B cell (primary cell): Measurements from ENCODE around the gene PRKRIP1. TPM values are rescaled to one million over a fixed set of nuclear protein-coding genes. Genes with fewer than 3 reads are reported as not detected.

Experiments
- ATAC-seq: fragments of 200-7000 bp; cut with Tn5 transposase; one replicate; pipeline ENCODE4 v1.10.0; 2021; ENCODE audit warnings: low read depth, mild to moderate bottlenecking, moderate number of reproducible peaks, moderate library complexity
- CTCF ChIA-PET: fragments of 350-600 bp; sonication (Branson Sonifier 250); formaldehyde crosslinking; loops from one replicate; lab custom pipeline; 2021; ENCODE audit warnings: antibody characterized with exemption, inconsistent platforms; lab: Charles Lee
- POLR2A ChIA-PET: fragments of 350-600 bp; sonication (Branson Sonifier 250); formaldehyde crosslinking; loops from one replicate; lab custom pipeline; 2021; ENCODE audit warnings: antibody characterized with exemption; lab: Charles Lee
- DNase-seq: peaks from one replicate; pipeline ENCODE4 v3.0.0; 2013
- H2AFZ ChIP-seq: 2 replicates; pipeline ENCODE4 v1.6.1; 2012; ENCODE audit warnings: mild to moderate bottlenecking, low read depth, low read length; ENCODE audit not compliant: insufficient read depth, poor library complexity, severe bottlenecking
- H3K27ac ChIP-seq, 2 donors: 1 replicate in 1 of 2; 2 replicates in 1 of 2; pipeline ENCODE4 v1.5.1; 2012 to 2013; ENCODE audit warnings: low read length in 2 of 2, mild to moderate bottlenecking in 2 of 2, moderate library complexity in 1 of 2
- H3K27me3 ChIP-seq, 4 experiments: fragments of 200-600 bp in 1 of 4; sonication (generic) in 1 of 4; replicated peaks in 1 of 4; 1 replicate in 2 of 4; 2 replicates in 2 of 4; pipeline versions ENCODE4 v1.6.1 to v1.7.0; 2013 to 2016; ENCODE audit warnings: low read length in 3 of 4, mild to moderate bottlenecking in 2 of 4, mixed read lengths in 1 of 4, moderate library complexity in 1 of 4; ENCODE audit not compliant: insufficient read depth in 4 of 4, control insufficient read depth in 3 of 4; ENCODE audit errors: control extremely low read depth in 1 of 4
- H3K36me3 ChIP-seq, 2 experiments: replicated peaks in 1 of 2; 1 replicate in 1 of 2; 2 replicates in 1 of 2; pipeline versions ENCODE4 v1.6.1 to v1.7.1; 2013; ENCODE audit warnings: low read length in 1 of 2; ENCODE audit not compliant: insufficient read depth in 2 of 2, control insufficient read depth in 1 of 2; ENCODE audit errors: control extremely low read depth in 1 of 2, extremely low read depth in 1 of 2
- H3K4me1 ChIP-seq, 2 donors: fragments of 200-600 bp in 1 of 2; sonication (generic) in 1 of 2; 1 replicate in 1 of 2; 2 replicates in 1 of 2; pipeline versions ENCODE4 v1.5.1 to v1.6.1; 2013 to 2017; ENCODE audit warnings: low read length in 2 of 2; ENCODE audit not compliant: control insufficient read depth in 2 of 2, insufficient read depth in 2 of 2
- H3K4me2 ChIP-seq: replicated peaks from 2 replicates; pipeline ENCODE3; 2012; ENCODE audit warnings: mild to moderate bottlenecking, low read depth, low read length; ENCODE audit not compliant: poor library complexity, severe bottlenecking
- H3K4me3 ChIP-seq, 5 experiments: fragments of 200-600 bp in 1 of 5; sonication (generic) in 1 of 5; 1 replicate in 3 of 5; 2 replicates in 2 of 5; pipeline versions ENCODE4 v1.5.1 to v1.7.0; 2011 to 2016; ENCODE audit warnings: low read length in 4 of 5, mild to moderate bottlenecking in 4 of 5, low read depth in 2 of 5, control low read depth in 1 of 5, moderate library complexity in 1 of 5; ENCODE audit not compliant: insufficient read depth in 1 of 5; ENCODE audit errors: control extremely low read depth in 1 of 5, extremely low read depth in 1 of 5
- H3K79me2 ChIP-seq: fragments of 200-600 bp; sonication (generic); one replicate; pipeline ENCODE4 v1.6.0; 2016; ENCODE audit warnings: low read length; ENCODE audit not compliant: control insufficient read depth, insufficient read depth
- H3K9ac ChIP-seq: fragments of 200-600 bp; sonication (generic); 2 replicates; pipeline ENCODE4 v1.6.1; 2017; ENCODE audit warnings: mild to moderate bottlenecking, low read length, moderate library complexity
- H3K9me3 ChIP-seq, 3 donors: one replicate each; pipeline versions ENCODE4 v1.6.1 to v1.7.1; 2013; ENCODE audit warnings: low read length in 2 of 3; ENCODE audit not compliant: control insufficient read depth in 2 of 3, insufficient read depth in 1 of 3; ENCODE audit errors: control extremely low read depth in 1 of 3
- H4K20me1 ChIP-seq: 2 replicates; pipeline ENCODE4 v1.6.0; 2012; ENCODE audit warnings: mild to moderate bottlenecking, low read length; ENCODE audit not compliant: insufficient read depth, control insufficient read depth, poor library complexity, severe bottlenecking
- H3K27ac Mint-ChIP-seq: one replicate; pipeline ENCODE4 v1.8.0; 2021; ENCODE audit warnings: mixed read lengths
- H3K27me3 Mint-ChIP-seq: one replicate; pipeline ENCODE4 v1.8.0; 2021; ENCODE audit warnings: mixed read lengths
- H3K4me1 Mint-ChIP-seq: one replicate; pipeline ENCODE4 v1.8.0; 2021; ENCODE audit warnings: mixed read lengths
- H3K4me3 Mint-ChIP-seq: one replicate; pipeline ENCODE4 v1.8.0; 2021; ENCODE audit warnings: mixed read lengths
- H3K9me3 Mint-ChIP-seq: one replicate; pipeline ENCODE4 v1.8.0; 2022; ENCODE audit warnings: mixed read lengths; ENCODE audit not compliant: insufficient read depth
- EZH2 ChIP-seq: IDR thresholded peaks from 2 replicates; pipeline ENCODE4 v1.6.1; 2012; ENCODE audit warnings: borderline replicate concordance, low read depth, mild to moderate bottlenecking, moderate library complexity, low read length; ENCODE audit not compliant: insufficient read depth, poor library complexity, severe bottlenecking
- WGBS: methylation state at CpG from one replicate; pipeline ENCODE4 v1.1.5; 2013; ENCODE audit warnings: missing lambda C conversion rate; ENCODE audit not compliant: insufficient coverage; 5-methylcytosine and 5-hydroxymethylcytosine counted together
- intact Hi-C: fragments of 100-400 bp; cut with micrococcal nuclease; formaldehyde crosslinking; loops from one replicate; pipeline ENCODE4 v1.10.0; 2022
- polyA plus RNA-seq: library from polyadenylated mRNA; depleted of rRNA; stranded (reverse); fragments of >200 nt; gene quantifications from 2 replicates; pipeline ENCODE4 v1.2.3, GENCODE V29; 2012
- total RNA-seq, 2 donors: library from RNA; stranded (reverse); fragments of 120-200 nt in 1 of 2; gene quantifications; 1 replicate in 1 of 2; 2 replicates in 1 of 2; pipeline versions ENCODE4 v1.2.3 to v1.2.4, GENCODE V29; 2013 to 2022
- TF ChIP-seq, protein P1 (sequence below): fragments of 200-600 bp; IDR thresholded peaks from one replicate; pipeline ENCODE4 v1.8.0; 2022; ENCODE audit warnings: antibody characterized with exemption, mild to moderate bottlenecking

The PRKRIP1 gene
- total and polyA plus RNA-seq, 2 donors (not counting 1 experiment from before 2014, with no cell fraction given): 57.1 to 59.1 TPM

DNA sequence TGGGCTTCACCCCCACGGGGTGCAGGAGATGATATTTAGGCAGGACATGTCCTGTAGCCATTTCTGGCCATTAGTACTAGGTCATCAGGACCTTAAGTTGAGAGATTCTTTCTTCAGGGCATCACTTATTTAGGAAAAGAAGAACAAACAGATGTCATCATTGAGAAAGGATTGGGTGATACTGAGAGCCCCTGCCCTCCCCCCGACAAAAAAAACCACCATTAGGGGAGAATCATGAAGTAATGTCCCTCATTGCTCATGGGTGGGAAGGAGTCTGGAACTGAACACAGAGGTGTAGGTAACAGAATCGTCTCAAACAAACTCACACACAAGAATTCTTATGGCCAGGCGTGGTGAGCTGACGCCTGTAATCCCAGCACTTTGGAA lies 30.8 kb downstream of the PRKRIP1 start:
- Histone ChIP-seq H3K4me3 (peak overlapping the region in 4 of 5 experiments; percentile 30 to 48 (median 37)), H3K27me3 (no peaks in the 10 kb centered on the region), H3K27ac (peak overlapping the region; percentile 100), H4K20me1 (no peaks in the 10 kb centered on the region), H3K9me3 (peaks cover 0 to 8% (median 0%) of the 10 kb centered on the region in 3 donors), H3K4me2 (peak overlapping the region; percentile 85), H3K9ac (peak overlapping the region; percentile 69), H3K4me1 (peaks cover 96 to 99% of the 10 kb centered on the region in 2 donors), H3K79me2 (peaks cover 50% of the 10 kb centered on the region), H2AFZ (peak overlapping the region; percentile 44), H3K36me3 (no peaks in the 10 kb centered on the region)
- CTCF ChIA-PET: interaction anchor here (0.8 to 46.3 kb wide), 3 partner anchors 14 to 23 kb away, joined by 3 to 1182 read pairs (median 30); no protein-coding TSS in a partner anchor
- H3K4me3 Mint-ChIP-seq: peak overlapping the region; percentile 87
- ATAC-seq: no peak
- TF ChIP-seq, protein P1, sequence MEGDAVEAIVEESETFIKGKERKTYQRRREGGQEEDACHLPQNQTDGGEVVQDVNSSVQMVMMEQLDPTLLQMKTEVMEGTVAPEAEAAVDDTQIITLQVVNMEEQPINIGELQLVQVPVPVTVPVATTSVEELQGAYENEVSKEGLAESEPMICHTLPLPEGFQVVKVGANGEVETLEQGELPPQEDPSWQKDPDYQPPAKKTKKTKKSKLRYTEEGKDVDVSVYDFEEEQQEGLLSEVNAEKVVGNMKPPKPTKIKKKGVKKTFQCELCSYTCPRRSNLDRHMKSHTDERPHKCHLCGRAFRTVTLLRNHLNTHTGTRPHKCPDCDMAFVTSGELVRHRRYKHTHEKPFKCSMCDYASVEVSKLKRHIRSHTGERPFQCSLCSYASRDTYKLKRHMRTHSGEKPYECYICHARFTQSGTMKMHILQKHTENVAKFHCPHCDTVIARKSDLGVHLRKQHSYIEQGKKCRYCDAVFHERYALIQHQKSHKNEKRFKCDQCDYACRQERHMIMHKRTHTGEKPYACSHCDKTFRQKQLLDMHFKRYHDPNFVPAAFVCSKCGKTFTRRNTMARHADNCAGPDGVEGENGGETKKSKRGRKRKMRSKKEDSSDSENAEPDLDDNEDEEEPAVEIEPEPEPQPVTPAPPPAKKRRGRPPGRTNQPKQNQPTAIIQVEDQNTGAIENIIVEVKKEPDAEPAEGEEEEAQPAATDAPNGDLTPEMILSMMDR: no peak
- no peak for TF ChIP-seq EZH2
- WGBS: 0% methylated on average over 1 of the region's 5 CpGs
- H3K4me1 Mint-ChIP-seq: peaks cover 82% of the 10 kb centered on the region
- no peaks in the 10 kb centered on the region for H3K9me3 Mint-ChIP-seq
- no peaks in the 10 kb centered on the region for H3K27me3 Mint-ChIP-seq
- POLR2A ChIA-PET: interaction anchor here (0.7 to 13.6 kb wide), 12 partner anchors 7 to 440 kb away, joined by 3 to 223 read pairs (median 9); partner anchors contain the start of gene PRKRIP1
- no peak for DNase-seq
- peak overlapping the region; percentile 100 for H3K27ac Mint-ChIP-seq
- intact Hi-C loops: loop anchor here (2.0 to 10.0 kb wide), 2 partner anchors 14 to 122 kb away; no protein-coding TSS in a partner anchor
